A549 (cell line): Measurements from ENCODE around the gene LTK. TPM values are rescaled to one million over a fixed set of nuclear protein-coding genes. Genes with fewer than 3 reads are reported as not detected.
A peak's percentile ranks its signal among the peaks of the same experiment; 100 is the strongest.

Experiments
- ATAC-seq, 2 experiments: fragments of 200-7000 bp in 1 of 2; fragments of >200 bp in 1 of 2; cut with Nextera tagmentation in 1 of 2; cut with Tn5 transposase in 1 of 2; 3 replicates each; pipeline versions ENCODE4 v1.8.0 to v1.9.1; 2018 to 2020; ENCODE audit warnings: mild to moderate bottlenecking in 1 of 2, moderate library complexity in 1 of 2
- CTCF ChIA-PET: fragments of 300-600 bp; sonication (Branson Sonifier 250); formaldehyde crosslinking; extraction: SDS; loops from one replicate; lab custom pipeline; 2021; ENCODE audit warnings: antibody characterized with exemption, inconsistent platforms; lab: Yijun Ruan, JAX
- POLR2A ChIA-PET: fragments of 350-600 bp; formaldehyde crosslinking; extraction: SDS; loops from one replicate; lab custom pipeline; 2021; ENCODE audit warnings: antibody characterized with exemption, inconsistent platforms; lab: Yijun Ruan, JAX
- DNase-seq, 2 experiments: peaks; one replicate each; pipeline versions ENCODE4 v3.0.0 to v3.0.0-alpha.2; 2011 to 2016; ENCODE audit warnings: low read depth in 1 of 2, low spot score in 1 of 2
- FAIRE-seq: peaks from 2 replicates; lab custom pipeline; 2011; peaks lifted over from hg19 to GRCh38; lab: Jason Lieb, UNC
- H3K27ac ChIP-seq, 2 experiments: fragments of >200 bp; sonication (Bioruptor Twin); formaldehyde crosslinking; 3 replicates each; pipeline ENCODE4 v1.5.1; 2016 to 2017
- H3K4me1 ChIP-seq: fragments of >200 bp; sonication (Bioruptor Twin); formaldehyde crosslinking; 3 replicates; pipeline ENCODE4 v1.6.1; 2016
- H3K4me2 ChIP-seq: fragments of >200 bp; sonication (Bioruptor Twin); formaldehyde crosslinking; 3 replicates; pipeline ENCODE4 v1.6.1; 2016
- H3K4me3 ChIP-seq: fragments of >200 bp; sonication (Bioruptor Twin); formaldehyde crosslinking; 3 replicates; pipeline ENCODE4 v1.5.1; 2016
- H3K9me3 ChIP-seq: fragments of >200 bp; sonication (Bioruptor Twin); formaldehyde crosslinking; 3 replicates; pipeline ENCODE4 v1.6.1; 2016
- CEBPB ChIP-seq, 2 experiments: fragments of >200 bp in 1 of 2; sonication (Bioruptor Twin) in 1 of 2; formaldehyde crosslinking in 1 of 2; IDR thresholded peaks; 2 replicates each; pipeline ENCODE4 v1.6.1; 2012 to 2016
- CHD2 ChIP-seq: fragments of 150-350 bp; IDR thresholded peaks from 2 replicates; pipeline ENCODE4 v1.6.1; 2014; ENCODE audit warnings: low read length; ENCODE audit not compliant: partially characterized antibody
- EP300 ChIP-seq, 2 experiments: fragments of >200 bp; sonication (Bioruptor Twin); formaldehyde crosslinking; IDR thresholded peaks; 2 replicates in 1 of 2; 3 replicates in 1 of 2; pipeline ENCODE4 v1.6.1; 2016 to 2017
- ESRRA ChIP-seq: fragments of 150-350 bp; IDR thresholded peaks from 2 replicates; pipeline ENCODE4 v1.6.1; 2014; ENCODE audit warnings: mild to moderate bottlenecking, low read length, borderline replicate concordance
- FOSL2 ChIP-seq, 2 experiments: fragments of 450-650 bp in 1 of 2; fragments of >200 bp in 1 of 2; sonication (Bioruptor Twin) in 1 of 2; formaldehyde crosslinking; IDR thresholded peaks; 2 replicates each; pipeline versions ENCODE4 v1.5.0 to v1.6.1; 2016 to 2020; ENCODE audit warnings: mild to moderate bottlenecking in 1 of 2, moderate library complexity in 1 of 2
- RAD21 ChIP-seq, 2 experiments: fragments of >200 bp in 1 of 2; sonication (Bioruptor Twin) in 1 of 2; formaldehyde crosslinking in 1 of 2; IDR thresholded peaks in 1 of 2; conservative IDR thresholded peaks in 1 of 2; 2 replicates in 1 of 2; 3 replicates in 1 of 2; pipeline ENCODE4 v1.6.1; 2012 to 2018; ENCODE audit warnings: inconsistent platforms in 1 of 2
- RARB ChIP-seq: fragments of 250-450 bp; sonication (Bioruptor Pico); IDR thresholded peaks from 2 replicates; pipeline ENCODE4 v1.8.0; 2021; ENCODE audit warnings: mild to moderate bottlenecking, moderate library complexity
- ZNF302 ChIP-seq: fragments of 250-450 bp; sonication (Bioruptor Pico); IDR thresholded peaks from 2 replicates; pipeline ENCODE4 v1.9.0; 2021; ENCODE audit warnings: inconsistent platforms, mild to moderate bottlenecking, moderate library complexity
- ZSCAN20 ChIP-seq: fragments of 250-450 bp; sonication (Bioruptor Pico); IDR thresholded peaks from 2 replicates; pipeline ENCODE4 v1.8.0; 2022; ENCODE audit warnings: mild to moderate bottlenecking, moderate library complexity
- WGBS: methylation state at CpG from one replicate; pipeline ENCODE4 v1.1.6; 2017; ENCODE audit errors: missing lambda C conversion rate; 5-methylcytosine and 5-hydroxymethylcytosine counted together
- polyA plus RNA-seq, 4 experiments: library from polyadenylated mRNA; depleted of rRNA in 3 of 4; stranded (reverse); fragments of >200 nt; fragmentation: RNase III in 1 of 4; extraction: RNeasy Plus Mini Kit Qiagen cat#74134 plus additional on column Dnase treatment in 1 of 4; gene quantifications; 2 replicates in 3 of 4; 3 replicates in 1 of 4; pipeline ENCODE4 v1.2.3, GENCODE V29; 2011 to 2017
- TF ChIP-seq, protein P1 (sequence below): IDR thresholded peaks from 2 replicates; pipeline ENCODE4 v1.6.1; 2012
- TF ChIP-seq, protein P2 (sequence below): fragments of 450-650 bp; IDR thresholded peaks from 2 replicates; pipeline ENCODE4 v1.6.1; 2014; ENCODE audit warnings: antibody characterized with exemption
- TF ChIP-seq, protein P3 (sequence below): fragments of >200 bp; sonication (Bioruptor Twin); formaldehyde crosslinking; IDR thresholded peaks from 3 replicates; pipeline ENCODE4 v1.6.1; 2016

The LTK gene
- polyA plus RNA-seq, 2 of the 4 experiments (the other 2 are of a cell fraction) = 0.10 to 0.17 TPM

DNA sequence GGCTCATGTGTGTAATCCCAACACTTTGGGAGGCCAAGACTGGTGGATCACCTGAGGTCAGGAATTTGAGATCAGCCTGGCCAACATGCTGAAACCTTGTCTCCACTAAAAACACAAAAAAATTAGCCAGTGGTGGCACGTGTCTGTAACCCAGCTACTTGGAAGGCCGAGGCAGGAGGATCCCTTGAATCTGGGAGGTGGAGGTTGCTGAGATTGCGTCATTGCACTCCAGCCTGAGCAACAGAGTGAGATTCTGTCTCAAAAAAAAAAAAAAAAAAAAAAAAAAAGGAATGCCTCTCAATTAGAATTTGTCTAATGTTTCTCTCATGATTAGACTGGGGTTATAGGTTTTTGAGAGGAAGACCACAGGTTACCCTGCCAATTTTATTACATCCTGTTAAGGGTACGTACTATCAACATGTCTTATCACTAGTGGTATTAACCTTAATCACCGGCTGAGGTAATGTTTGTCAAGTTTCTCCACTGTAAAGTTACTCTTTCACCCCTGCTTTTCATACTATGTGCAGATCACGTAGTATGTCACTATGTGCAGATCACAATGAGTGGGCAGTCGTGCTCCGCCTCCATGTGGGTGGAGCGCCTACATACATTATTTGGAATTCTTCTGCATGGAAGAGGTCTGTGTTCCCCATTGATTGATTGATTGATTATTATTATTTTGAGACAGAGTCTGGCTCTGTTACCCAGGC lies 36.6 kb upstream of the LTK start:
- ChIA-PET POLR2A (no interaction called here), CTCF (interaction anchor here (0.6 kb wide), 1 partner anchor 210 kb away, joined by 3 read pairs; no protein-coding TSS in a partner anchor)
- FAIRE-seq = no peak
- Histone ChIP-seq H3K27ac (no peak overlapping the region), H3K4me2 (no peak overlapping the region), H3K9me3 (no peaks in the 10 kb centered on the region), H3K4me3 (no peak overlapping the region), H3K4me1 (peaks cover 11% of the 10 kb centered on the region)
- ATAC-seq = no peak
- no peak for DNase-seq
- WGBS = 79% methylated on average over 9 of the region's 9 CpGs
- TF ChIP-seq ZNF302 (CRISPR knock-in tag) (no peak), RARB (CRISPR knock-in tag) (no peak), CHD2 (no peak), CEBPB (IDR thresholded peaks at IDR 0.05) (peak in 1 of 2 experiments; percentile 32; a peak in 1 of 4 replicates), RAD21 (conservative IDR thresholded peaks at IDR 0.05 in 1 of 2, IDR thresholded peaks at IDR 0.05 in 1 of 2) (no peak)

DNA sequence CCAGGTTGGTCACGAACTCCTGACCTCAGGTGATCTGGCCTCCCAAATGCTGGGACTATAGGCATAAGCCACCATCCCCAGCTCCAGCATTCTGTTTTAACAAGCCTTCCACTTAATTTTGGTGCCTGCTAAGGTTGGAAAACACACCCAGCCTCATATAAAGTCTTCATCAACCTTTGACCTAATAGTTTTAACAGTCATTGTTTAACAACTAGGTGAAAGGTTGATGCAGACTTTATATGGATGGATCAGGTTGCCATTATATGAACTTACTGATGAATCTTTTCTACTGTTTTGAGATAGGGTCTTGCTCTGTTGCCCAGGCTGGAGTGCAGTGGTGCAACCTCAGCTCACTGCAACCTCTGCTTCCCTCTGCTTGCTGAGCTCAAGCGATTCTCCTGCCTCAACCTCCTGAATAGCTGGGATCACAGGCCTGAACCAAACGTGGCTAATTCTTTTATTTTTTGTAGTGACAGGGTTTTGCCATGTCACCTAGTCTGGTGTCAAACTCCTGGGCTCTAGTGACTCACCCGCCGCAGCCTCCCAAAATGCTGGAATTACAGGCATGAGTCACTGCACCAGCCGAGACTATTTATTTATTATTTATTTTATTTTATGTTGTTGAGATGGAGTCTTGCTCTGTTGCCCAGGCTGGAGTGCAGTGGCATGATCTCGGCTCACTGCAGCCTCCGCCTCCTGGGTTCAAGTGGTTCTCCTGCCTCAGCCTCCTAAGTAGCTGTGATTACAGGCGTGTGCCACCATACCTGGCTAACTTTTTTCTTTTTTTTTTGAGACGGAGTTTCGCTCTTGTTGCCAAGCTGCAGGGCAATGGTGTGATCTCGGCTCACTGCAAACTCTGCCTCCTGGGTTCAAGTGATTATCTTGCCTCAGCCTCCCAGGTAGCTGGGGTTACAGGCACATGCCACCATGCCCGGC lies 33.5 kb upstream of the LTK start:
- Histone ChIP-seq H3K27ac (0 out of 6 replicates have a peak overlapping the region, but pooled peaks of 1 of the 2 experiments have one; percentile 22), H3K9me3 (no peaks in the 10 kb centered on the region), H3K4me3 (no peak overlapping the region), H3K4me2 (peak overlapping the region; percentile 16; the same call in 1 of the 3 replicates), H3K4me1 (peaks cover 16% of the 10 kb centered on the region)
- DNase-seq (peak in 1 of 2 experiments; percentile 29), FAIRE-seq (no peak), ATAC-seq (no peak)
- ChIA-PET POLR2A (no interaction called here), CTCF (interaction anchor here (0.8 to 2.9 kb wide), 3 partner anchors 10 to 264 kb away, joined by 3 to 12 read pairs (median 3); no protein-coding TSS in a partner anchor)
- TF ChIP-seq ZSCAN20 (no peak), FOSL2 (IDR thresholded peaks at IDR 0.05) (0 out of 2 replicates have a peak, but pooled peaks have one; percentile 12), FOSL2 (CRISPR knock-in tag; IDR thresholded peaks at IDR 0.05) (peak; percentile 68)
- TF ChIP-seq, protein P1, sequence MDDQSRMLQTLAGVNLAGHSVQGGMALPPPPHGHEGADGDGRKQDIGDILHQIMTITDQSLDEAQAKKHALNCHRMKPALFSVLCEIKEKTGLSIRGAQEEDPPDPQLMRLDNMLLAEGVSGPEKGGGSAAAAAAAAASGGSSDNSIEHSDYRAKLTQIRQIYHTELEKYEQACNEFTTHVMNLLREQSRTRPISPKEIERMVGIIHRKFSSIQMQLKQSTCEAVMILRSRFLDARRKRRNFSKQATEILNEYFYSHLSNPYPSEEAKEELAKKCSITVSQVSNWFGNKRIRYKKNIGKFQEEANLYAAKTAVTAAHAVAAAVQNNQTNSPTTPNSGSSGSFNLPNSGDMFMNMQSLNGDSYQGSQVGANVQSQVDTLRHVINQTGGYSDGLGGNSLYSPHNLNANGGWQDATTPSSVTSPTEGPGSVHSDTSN = no peak
- 52% methylated on average over 13 of the region's 13 CpGs for WGBS

DNA sequence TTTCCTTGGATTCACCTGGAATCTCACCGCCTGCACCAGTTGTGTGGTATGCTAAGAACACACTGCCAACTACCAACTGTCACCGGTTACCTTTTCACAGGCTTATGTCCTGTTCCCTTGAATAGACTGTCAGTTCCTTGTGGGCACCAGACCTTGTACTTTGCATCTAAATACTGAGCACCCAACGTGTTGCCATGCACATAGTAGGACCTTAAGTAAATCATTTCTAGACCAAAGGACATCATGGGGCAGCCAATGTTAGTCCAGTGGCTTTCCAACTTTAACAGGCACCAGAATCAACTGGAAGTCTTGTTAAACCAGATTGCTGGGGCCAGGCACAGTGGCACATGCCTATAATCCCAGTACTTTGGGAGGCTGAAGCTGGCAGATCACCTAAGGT lies 31.6 kb upstream of the LTK start:
- TF ChIP-seq RAD21 (conservative IDR thresholded peaks at IDR 0.05 in 1 of 2, IDR thresholded peaks at IDR 0.05 in 1 of 2) (no peak), EP300 (IDR thresholded peaks at IDR 0.05) (no peak), ESRRA (no peak)
- TF ChIP-seq, protein P2, sequence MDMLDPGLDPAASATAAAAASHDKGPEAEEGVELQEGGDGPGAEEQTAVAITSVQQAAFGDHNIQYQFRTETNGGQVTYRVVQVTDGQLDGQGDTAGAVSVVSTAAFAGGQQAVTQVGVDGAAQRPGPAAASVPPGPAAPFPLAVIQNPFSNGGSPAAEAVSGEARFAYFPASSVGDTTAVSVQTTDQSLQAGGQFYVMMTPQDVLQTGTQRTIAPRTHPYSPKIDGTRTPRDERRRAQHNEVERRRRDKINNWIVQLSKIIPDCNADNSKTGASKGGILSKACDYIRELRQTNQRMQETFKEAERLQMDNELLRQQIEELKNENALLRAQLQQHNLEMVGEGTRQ = no peak
- TF ChIP-seq, protein P3, sequence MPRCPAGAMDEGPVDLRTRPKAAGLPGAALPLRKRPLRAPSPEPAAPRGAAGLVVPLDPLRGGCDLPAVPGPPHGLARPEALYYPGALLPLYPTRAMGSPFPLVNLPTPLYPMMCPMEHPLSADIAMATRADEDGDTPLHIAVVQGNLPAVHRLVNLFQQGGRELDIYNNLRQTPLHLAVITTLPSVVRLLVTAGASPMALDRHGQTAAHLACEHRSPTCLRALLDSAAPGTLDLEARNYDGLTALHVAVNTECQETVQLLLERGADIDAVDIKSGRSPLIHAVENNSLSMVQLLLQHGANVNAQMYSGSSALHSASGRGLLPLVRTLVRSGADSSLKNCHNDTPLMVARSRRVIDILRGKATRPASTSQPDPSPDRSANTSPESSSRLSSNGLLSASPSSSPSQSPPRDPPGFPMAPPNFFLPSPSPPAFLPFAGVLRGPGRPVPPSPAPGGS = no peak
- ChIA-PET POLR2A (no interaction called here), CTCF (no interaction called here)
- Histone ChIP-seq H3K4me3 (no peak overlapping the region), H3K9me3 (no peaks in the 10 kb centered on the region), H3K4me1 (peaks cover 16% of the 10 kb centered on the region), H3K4me2 (no peak overlapping the region), H3K27ac (peak overlapping the region in 1 of 2 experiments; percentile 31; a peak in 1 of 6 replicates)
- FAIRE-seq = no peak
- no peak for DNase-seq
- 83% methylated on average over 3 of the region's 3 CpGs for whole genome bisulfite sequencing
- no peak for ATAC-seq
